HG03439 (cell line): ENCODE data around the gene GNL3L.
"Not testable (repeated sequence)": the region's sequence is repeated elsewhere in the genome, so short reads cannot be mapped to it uniquely, and the experiment has no call there.

Source experiments
- ATAC-seq: cut with Tn5 transposase; IDR thresholded peaks from one replicate; pipeline ENCODE4 v1.9.1; 2021; ENCODE audit warnings: mild to moderate bottlenecking, moderate library complexity; ENCODE audit not compliant: unreplicated experiment

GNL3L gene

GRCh38 chrX:54555006-54555405 lies 25.0 kb downstream of the GNL3L start:
- not testable (repeated sequence) for ATAC-seq

GRCh38 chrX:54560411-54560810 lies 30.4 kb downstream of the GNL3L start:
- ATAC-seq: no peak

- ATAC-seq: no peak
Measured at GRCh38 chrX:54561622-54562021, 31.6 kb downstream of the GNL3L start.

DNA sequence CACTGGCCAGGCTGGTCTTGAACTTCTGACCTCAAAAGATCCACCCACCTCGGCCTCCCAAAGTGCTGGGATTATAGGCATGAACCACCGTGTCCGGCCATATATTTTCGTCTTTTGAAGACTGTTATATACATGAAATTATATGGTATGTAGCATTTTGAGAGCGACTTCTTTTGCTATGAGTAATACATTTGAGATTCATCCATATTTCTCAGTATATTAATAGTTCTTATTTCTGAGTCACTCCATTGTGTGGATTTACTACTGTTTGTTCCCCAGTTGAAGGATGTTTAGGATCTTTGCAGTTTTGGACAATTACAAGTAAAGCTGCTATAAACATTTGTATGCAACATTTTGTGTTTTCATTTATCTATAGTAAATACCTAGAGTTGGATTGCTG lies 34.9 kb downstream of the GNL3L start:
- no peak for ATAC-seq

DNA sequence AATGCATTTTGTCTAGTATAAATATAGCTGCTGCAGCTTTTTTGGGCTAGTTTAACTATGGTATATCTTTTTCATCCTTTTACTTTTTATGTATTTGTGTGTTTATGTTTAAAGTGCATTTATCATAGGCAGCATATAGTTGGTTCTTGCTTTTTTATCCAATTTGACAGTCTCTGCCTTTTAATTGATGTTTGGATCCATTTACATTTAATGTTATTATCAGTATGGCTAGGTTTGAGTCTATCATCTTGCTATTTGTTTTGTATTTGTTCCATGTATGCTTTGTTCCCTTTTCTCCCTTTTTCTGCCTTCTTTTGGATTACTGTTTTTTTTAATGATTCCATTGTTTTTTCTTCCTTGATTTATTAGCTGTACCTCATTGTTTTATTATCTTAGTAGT lies 40.3 kb downstream of the GNL3L start:
- no peak for ATAC-seq

DNA sequence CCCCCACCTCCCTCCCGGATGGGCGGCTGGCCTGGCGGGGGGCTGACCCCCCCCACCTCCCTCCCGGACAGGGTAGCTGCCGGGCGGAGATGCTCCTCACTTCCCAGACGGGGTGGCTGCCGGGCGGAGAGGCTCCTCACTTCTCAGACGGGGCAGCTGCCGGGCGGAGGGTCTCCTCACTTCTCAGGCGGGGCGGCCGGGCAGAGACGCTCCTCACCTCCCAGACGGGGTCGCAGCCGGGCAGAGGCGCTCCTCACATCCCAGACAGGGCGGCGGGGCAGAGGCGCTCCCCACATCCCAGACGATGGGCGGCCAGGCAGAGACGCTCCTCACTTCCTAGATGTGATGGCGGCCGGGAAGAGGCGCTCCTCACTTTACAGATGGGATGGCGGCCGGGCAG lies 42.6 kb downstream of the GNL3L start:
- not testable (repeated sequence) for ATAC-seq

GRCh38 chrX:54597728-54598127 lies 67.7 kb downstream of the GNL3L start:
- ATAC-seq: no peak

- ATAC-seq: no peak
Measured at GRCh38 chrX:54602563-54602962, 72.5 kb downstream of the GNL3L start.
